ENCODE measurements around the gene GIMAP1. TPM values are rescaled to one million over a fixed set of nuclear protein-coding genes. Genes with fewer than 3 reads are reported as not detected.
"Not testable (repeated sequence)": the region's sequence is repeated elsewhere in the genome, so short reads cannot be mapped to it uniquely, and the experiment has no call there.

The GIMAP1 gene
- polyA plus RNA-seq (2012; ENCODE audit: insufficient read depth, insufficient read length), result 11.6 TPM

DNA sequence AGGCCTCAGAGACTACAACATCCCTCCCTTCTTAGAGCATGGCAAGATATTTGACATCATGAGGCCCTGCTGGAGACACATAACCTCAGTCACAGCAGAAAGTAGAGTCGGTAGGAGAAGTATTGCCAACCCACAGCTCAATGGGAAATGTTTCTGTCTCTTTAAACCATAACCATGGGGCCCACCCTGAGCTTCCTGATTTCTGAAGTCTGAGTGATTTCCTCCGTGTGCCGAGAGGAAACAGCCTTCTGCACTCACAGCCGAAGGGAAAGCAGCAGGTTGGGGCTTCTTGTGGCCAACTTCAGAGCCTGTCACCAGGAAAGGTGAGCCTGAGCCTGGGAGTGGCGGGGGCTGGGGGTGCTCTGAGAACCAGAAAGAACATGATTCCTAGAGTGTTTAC lies at the start of gene GIMAP1:
TSS of gene GIMAP1 (plus strand) at position 246 of the 400 bp plus-strand sequence. CDS start 2,435 bp downstream, outside the sequence.
- DNase-seq (ENCODE audit: low read depth, low spot score), result peak; percentile 92
- H3K4me3 ChIP-seq (ENCODE audit: low read length), result peak within 1 kb of the TSS; percentile 84

DNA sequence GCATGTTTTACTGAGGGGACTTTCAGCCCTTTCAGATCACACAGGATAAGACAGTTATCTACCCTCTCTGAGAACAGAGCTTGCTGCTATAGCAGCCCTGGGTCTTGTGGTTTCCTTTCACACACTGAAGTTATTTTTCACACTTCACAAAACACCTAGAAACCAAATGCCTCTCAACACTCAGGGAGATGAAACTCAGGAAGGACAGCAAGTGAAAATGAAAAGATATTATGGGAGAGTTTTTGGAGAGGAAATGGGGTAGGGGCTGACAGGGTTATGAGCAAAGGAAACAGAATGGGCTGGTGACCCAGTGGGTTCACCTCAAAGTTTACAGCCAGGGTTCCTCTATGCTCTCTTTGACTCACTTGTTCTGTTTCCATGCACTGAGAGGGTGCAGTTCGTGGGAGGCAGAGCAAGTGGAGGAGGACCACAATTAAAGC lies 47.9 kb upstream of the GIMAP1 start:
- no peak overlapping the region; the same call in 1 of the 2 replicates for H3K4me3 ChIP-seq (ENCODE audit: low read length)
- peak; percentile 97 for DNase-seq (ENCODE audit: low read depth, low spot score)

DNA sequence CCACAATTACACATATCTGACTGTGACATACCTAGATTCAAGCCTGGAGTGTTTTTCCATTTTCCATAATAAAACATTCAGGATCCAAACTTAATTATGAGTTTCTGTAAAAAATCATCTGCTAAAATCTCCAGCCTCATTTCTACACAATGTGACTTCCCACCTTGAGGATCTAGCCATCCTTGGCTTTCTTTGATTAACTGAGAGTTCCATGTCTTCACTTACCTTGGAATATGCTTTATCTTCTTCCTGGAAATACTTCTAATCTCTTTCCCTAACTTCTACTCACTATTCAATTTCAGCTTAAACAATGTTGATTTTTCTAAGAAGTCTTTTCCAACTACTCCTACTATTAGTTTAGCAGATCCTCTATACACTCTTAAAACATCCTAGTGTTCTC lies 47.4 kb upstream of the GIMAP1 start:
- H3K4me3 ChIP-seq (ENCODE audit: low read length), result no peak overlapping the region
- no peak for DNase-seq (ENCODE audit: low read depth, low spot score)

DNA sequence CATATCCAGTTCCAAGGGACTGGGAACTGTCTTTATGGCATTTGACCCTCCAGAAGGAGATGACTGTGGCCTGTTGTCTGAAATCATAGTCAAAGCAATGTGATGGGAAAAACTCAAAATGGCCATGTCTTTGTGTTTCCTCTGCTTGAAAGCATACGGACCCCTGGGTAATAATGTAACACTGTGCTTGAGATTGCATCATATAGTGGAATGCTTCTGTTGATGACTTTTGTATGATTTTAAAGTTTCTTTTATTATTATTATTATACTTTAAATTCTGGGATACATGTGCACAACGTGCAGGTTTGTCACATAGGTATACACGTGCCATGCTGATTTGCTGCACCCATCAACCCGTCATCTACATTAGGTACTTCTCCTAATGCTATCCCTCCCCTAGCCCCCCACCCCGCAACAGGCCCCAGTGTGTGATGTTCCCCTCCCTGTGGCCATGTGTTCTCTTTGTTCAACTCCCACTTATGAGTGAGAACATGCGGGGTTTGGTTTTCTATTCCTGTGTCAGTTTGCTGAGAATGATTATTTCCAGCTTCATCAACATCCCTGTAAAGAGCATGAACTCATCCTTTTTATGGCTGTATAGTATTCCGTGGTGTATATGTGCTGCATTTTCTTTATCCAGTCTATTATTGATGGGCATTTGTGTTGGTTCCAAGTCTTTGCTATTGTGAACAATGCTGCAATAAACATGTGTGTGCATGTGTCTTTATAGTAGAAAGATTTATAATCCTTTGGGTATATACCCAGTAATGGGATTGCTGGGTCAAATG lies 44.4 kb upstream of the GIMAP1 start:
- not testable (repeated sequence) for DNase-seq (ENCODE audit: low read depth, low spot score)

DNA sequence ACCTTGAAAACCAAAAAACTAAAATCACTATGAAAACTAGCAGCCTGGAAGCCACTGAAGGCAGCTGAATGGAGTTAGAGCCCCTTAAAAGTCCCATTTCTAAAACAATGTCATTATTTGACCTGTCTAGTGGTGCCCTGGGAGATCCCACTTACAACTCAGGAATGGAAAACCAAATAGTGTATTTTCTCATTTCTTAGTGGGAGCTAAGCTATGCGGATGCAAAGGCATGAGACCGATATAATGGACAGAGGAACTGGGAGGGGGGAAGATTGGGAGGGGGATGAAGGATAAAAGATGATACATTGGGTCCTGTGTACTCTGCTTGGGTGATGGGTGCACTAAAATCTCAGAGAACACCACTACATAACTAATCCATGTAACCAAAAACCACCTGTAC lies 40.7 kb upstream of the GIMAP1 start:
- no peak overlapping the region for H3K4me3 ChIP-seq (ENCODE audit: low read length)
- DNase-seq (ENCODE audit: low read depth, low spot score), result no peak

More for the DNA sequence above, 44.4 kb upstream of the GIMAP1 start:
- H3K4me3 ChIP-seq (ENCODE audit: low read length), result not testable (repeated sequence)

DNA sequence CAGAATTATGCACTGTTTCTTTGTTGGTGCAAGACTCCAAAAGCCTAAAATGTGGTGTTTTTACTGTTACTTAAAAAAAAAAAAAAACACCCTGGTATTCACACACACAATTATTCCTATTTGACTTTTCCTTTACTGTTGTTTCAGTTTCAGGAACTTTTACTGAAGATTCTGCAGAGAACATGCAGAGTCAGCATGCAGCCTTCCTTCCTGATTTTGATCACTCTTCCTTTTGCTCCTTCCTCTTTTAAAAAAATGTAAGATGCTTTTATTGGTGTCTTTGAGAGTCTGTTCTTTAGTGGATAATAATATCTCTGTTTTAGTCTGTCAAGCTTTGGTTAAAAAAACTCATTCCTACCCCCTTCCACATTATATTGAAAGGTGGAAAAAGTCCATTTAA lies 40.1 kb upstream of the GIMAP1 start:
- not testable (repeated sequence) for DNase-seq (ENCODE audit: low read depth, low spot score)

DNA sequence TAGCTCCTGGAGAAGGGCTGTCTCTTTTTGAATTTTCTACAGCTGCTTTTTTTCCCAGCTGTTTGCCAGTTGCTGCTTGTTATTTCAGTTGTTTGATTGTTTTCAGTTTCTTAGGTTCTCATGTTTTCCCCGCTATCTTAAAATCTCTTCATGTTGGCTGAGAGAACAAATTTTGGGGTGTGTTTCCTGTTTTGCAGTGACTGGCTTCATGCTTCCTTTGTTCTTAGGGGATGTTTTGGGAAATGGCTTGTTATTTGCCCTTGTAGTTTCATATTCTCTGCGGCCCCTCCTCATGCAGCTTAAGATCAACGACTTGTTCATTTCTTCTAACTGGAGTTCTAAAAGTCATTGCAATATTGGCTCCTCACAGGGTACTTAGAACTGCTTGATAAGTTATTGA lies 39.6 kb upstream of the GIMAP1 start:
- DNase-seq (ENCODE audit: low read depth, low spot score); H3K4me3 ChIP-seq (ENCODE audit: low read length): not testable (repeated sequence)

More for the DNA sequence above, 40.1 kb upstream of the GIMAP1 start:
- H3K4me3 ChIP-seq (ENCODE audit: low read length), result not testable (repeated sequence)

DNA sequence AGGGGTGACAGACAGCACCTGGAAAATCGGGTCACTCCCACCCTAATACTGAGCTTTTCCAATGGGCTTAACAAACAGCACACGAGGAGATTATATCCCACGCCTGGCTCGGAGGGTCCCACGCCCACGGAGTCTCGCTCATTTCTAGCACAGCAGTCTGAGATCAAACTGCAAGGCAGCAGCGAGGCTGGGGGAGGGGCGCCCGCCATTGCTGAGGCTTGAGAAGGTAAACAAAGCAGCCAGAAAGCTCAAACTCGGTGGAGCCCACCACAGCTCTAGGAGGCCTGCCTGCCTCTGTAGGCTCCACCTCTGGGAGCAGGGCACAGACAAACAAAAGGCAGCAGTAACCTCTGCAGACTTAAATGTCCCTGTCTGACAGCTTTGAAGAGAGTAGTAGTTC lies 37.8 kb upstream of the GIMAP1 start:
- not testable (repeated sequence) for DNase-seq (ENCODE audit: low read depth, low spot score); H3K4me3 ChIP-seq (ENCODE audit: low read length)

DNA sequence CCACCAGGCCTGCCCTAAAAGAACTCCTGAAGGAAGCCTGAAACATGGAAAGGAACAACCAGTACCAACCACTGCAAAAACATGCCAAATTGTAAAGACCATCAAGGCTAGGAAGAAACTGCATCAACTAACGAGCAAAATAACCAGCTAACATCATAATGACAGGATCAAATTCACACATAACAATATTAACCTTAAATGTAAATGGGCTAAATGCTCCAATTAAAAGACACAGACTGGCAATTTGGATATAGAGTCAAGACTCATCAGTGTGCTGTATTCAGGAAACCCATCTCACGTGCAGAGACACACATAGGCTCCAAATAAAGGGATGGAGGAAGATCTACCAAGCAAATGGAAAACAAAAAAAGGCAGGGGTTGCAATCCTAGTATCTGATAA lies 36.0 kb upstream of the GIMAP1 start:
- DNase-seq (ENCODE audit: low read depth, low spot score); H3K4me3 ChIP-seq (ENCODE audit: low read length): not testable (repeated sequence)

DNA sequence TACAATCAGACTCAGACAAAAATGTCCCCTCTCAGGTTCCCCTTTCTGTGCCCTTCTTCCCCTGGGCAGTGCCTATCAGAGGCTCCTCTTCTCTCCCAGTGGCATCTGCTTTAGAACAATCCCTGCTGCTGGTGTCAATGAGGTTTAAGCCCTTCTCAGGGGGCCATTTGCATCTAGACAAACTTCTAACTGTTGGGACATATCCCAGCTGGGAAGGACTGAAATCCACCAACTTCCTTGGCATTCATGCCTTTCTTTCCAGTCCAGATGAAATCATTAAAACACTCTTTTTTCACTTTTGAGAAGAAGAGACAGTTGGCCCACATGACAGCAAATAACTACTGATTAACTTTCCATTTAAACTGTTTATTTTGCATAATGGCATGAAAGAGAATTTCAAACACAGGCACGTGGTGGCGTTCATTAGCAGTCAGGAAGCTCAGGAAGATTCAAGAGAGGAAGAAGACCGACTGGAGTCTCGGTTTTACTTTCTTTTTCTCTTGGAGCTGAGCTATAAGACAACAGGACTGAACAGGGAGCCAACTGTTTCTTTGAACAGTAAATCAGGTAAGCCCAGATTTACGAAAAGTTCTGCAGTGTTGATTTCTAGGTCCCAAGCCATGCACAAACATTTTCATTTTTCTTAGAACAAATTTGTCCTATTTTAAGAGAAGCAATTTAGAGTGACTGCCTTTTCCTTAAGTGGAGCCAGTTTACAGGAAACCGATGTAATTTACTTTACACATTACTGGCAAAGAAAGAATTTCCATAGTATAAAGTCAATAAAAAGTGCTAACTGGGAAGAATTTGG lies 31.0 kb upstream of the GIMAP1 start, which contains the start of gene GIMAP2:
TSS of gene GIMAP2 (plus strand) at position 488 of the 811 bp plus-strand sequence. CDS start 1,354 bp downstream, outside the sequence.
- H3K4me3 ChIP-seq (ENCODE audit: low read length), result peak within 1 kb of the TSS; percentile 76
- DNase-seq (ENCODE audit: low read depth, low spot score), result peak; percentile 86

DNA sequence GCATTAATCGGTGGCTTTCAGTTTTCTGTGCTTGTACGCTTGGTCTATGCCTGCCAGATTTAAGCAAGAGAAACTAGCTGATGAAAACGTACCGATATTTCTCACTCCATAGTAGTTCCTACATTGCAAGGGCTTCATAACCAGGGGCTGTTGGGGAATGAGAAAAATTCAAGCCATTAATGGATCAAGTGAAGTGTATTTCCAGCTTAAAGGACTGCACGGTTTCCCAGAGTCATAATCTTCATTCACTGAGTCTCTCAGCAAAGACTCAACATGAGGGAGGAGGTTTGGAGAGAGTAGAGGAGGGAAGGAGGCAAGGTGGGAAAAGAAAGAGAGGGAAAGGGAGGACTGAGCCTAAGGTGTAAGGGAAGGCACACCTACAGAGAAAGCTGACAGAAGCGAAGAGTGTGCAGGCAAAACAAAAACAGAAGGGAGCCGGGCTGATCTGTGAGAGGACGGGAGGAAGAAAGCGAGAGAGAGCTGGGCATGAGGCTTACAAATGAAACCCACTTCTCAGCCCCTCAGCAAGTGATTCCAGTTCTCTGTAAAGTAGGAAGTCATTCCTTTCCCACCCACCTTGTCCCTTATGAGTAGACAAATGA lies 30.3 kb upstream of the GIMAP1 start:
- H3K4me3 ChIP-seq (ENCODE audit: low read length), result peak overlapping the region; percentile 76

DNA sequence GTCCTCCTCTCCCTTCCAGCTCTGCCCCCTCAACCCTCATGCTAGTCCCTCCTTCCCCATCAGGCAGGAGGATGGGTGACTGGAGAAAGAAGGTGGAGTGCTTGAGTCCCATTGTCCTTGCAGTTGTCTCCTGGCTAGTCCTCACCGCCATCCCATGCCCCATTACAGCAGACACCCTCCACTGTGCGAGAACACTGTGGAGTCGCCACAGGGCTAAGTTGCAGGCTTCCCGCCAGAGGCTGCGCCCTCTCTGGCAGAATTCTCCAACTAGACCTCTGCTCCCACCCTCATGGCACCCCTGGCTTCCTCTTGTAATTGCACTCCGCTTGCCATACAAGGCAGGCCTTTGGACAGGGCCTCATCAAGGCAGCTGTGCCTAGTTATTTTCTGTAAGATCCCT lies 27.8 kb upstream of the GIMAP1 start:
- DNase-seq (ENCODE audit: low read depth, low spot score), result no peak
- H3K4me3 ChIP-seq (ENCODE audit: low read length), result no peak overlapping the region

More for the DNA sequence above, 30.3 kb upstream of the GIMAP1 start:
- no peak for DNase-seq (ENCODE audit: low read depth, low spot score)

DNA sequence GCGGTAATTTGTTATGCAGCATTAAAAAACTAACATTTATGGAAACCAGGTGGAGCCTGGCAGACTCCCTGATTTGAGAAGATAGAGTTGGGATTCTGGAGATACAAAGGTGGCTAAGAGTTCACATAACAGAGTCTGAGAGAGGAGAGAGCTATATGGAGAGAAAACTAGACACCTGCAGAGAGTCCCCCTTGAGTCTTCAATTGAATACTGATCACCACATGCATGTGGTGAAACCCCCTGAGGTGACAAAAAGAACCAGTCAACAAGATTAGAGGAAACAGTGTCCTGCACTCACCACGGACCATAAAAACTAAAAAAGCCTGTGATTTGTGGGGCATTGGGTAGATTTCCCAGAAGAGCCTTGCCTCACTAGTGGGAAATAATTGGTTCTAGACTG lies 20.8 kb upstream of the GIMAP1 start:
- no peak overlapping the region for H3K4me3 ChIP-seq (ENCODE audit: low read length)
- no peak for DNase-seq (ENCODE audit: low read depth, low spot score)

DNA sequence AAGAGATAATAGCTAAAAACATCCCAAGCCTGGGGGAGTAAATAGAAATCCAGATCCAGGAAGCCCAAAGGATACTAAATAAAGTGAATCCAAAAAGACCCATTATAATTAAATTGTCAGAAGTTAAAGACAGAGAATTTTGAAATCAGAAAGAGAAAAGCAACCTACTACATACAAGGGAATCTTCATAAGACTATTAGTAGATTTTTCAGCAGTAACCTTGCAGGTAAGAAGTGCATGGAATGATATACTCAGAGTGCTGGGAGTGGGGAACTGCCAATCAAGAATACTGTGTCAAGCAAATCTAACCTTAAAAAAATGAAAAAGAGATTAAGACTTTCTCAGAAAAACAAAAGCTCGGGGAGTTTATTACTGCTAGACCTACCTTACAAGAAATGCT lies 13.2 kb upstream of the GIMAP1 start:
- no peak overlapping the region for H3K4me3 ChIP-seq (ENCODE audit: low read length)

DNA sequence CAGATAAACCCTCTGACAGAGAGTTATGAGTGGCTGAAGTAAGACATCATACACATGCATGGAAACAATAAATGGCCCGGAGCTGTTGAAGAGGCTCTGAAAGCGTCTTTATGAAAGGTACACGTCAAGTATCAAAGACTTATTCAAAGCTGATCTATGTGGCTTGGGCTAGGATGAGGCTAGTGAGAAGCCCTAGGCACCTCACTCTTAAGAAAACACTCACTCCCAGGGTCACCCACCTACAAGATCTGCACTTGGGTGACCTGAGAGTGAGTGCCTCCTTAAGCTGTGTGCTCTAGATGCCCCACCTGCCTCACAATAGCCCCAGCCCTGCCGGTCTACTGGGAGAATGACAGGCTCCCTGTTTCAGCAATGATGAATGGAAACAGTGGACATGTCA lies 1.1 kb upstream of the GIMAP1 start:
- no peak overlapping the region for H3K4me3 ChIP-seq (ENCODE audit: low read length)
- no peak for DNase-seq (ENCODE audit: low read depth, low spot score)

More for the DNA sequence above, 13.2 kb upstream of the GIMAP1 start:
- no peak for DNase-seq (ENCODE audit: low read depth, low spot score)

DNA sequence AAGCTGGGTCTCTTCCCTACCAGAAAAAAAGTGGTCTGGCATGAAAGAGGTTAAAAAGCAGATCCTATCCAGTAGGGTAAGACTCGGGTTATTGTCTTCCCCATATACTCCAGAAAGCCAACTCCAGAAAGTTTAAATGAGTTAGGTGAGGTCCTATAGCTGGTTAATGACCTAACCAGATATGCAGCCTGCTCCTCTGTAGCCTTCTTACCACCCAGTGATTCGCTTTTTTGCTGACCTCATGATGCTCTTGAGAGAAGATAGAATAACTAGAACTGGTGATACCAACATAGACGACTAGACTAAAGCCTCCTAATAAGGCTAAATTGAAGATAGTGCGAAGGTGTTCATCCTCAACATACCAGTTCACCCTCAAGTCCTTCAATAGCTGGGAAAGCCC lies 675 bp upstream of the GIMAP1 start:
- peak overlapping the region; percentile 84 for H3K4me3 ChIP-seq (ENCODE audit: low read length)
- DNase-seq (ENCODE audit: low read depth, low spot score), result no peak

DNA sequence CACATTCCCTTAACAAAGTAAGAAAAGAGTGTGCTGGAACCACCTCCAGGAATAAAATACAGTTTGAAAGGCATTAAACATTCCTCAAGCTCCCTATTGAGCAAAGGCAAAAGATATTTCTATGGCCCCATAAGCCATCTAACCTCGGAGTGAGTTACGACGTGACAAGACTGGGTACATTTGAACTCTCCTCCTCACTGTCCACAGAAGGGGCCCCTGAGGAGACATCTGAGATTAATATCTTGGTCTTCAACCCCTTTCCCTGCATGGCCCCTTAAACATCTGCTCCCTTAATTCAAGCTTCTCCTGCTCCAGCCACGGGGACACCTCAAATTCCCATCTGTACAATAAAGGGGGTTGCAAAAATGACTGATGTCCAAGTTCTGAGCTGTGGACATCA lies 526 bp downstream of the GIMAP1 start:
- DNase-seq (ENCODE audit: low read depth, low spot score), result no peak
- H3K4me3 ChIP-seq (ENCODE audit: low read length), result peak overlapping the region; percentile 84

DNA sequence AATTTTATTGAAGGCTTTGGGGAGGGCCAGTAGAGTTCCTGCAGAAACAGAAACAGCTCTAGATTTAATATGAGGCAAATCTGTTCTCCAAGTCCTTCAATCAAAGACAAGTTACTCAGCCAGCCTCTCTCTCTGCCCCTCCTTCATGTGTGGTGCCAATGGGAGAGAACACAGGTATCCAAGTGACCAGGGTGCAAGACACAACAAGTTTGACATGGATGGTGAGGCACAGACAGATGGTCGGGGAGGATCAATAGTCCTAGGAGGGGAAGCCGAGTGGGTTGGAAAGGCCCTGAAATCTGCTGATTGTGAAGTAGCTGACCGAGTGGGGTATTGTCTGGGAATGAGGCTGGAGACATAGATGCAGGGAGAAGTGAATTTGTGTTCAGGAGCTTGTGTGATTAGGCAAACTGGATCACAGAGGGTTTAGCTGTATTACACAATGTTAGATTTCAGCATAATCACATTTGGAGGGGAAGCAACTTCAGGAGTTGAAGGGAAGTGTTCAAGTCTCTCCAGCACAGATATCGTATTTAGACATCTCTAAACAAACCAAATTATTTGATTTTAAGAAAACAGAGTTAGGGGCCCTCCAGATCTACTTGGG lies 1.5 kb downstream of the GIMAP1 start:
- DNase-seq (ENCODE audit: low read depth, low spot score), result no peak
- peak overlapping the region; percentile 84 for H3K4me3 ChIP-seq (ENCODE audit: low read length)

DNA sequence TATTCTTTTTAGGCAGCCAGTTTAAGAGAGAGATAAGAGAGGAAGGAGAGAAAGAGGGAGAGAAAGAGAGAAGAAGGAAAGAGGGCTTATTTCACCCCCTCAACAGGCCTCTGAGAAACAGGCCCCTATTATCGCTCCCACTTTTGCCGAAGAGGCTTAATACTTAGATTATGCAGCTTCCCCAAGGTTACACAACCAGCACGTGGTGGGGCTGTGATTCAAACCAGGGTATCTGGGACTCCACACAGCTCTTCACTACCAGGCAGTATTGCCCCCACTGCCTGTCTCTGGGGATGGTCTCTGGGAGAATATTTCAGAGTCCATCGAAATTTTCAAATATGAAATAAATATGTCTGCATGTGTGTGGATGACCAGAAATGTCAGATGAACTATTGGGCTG lies 3.0 kb downstream of the GIMAP1 start:
- no peak for DNase-seq (ENCODE audit: low read depth, low spot score)
- H3K4me3 ChIP-seq (ENCODE audit: low read length), result no peak overlapping the region
